Measurements from ENCODE around the gene ZBTB20. TPM values are rescaled to one million over a fixed set of nuclear protein-coding genes. Genes with fewer than 3 reads are reported as not detected.

ZBTB20 gene
- total RNA-seq, 1 donor from 2014 or later, result 15.5 TPM

GRCh38 chr3:114362815-114363214, 784.3 kb downstream of the ZBTB20 start:
- Mint-ChIP-seq H3K27me3 (ENCODE audit: low read depth) (no peaks in the 10 kb centered on the region), H3K4me1 (ENCODE audit: low read depth) (peaks cover 37% of the 10 kb centered on the region), H3K4me3 (ENCODE audit: unreplicated experiment) (no peak overlapping the region), H3K9me3 (ENCODE audit: low read depth) (no peaks in the 10 kb centered on the region), H3K36me3 (ENCODE audit: low read depth) (no peaks in the 10 kb centered on the region), H3K27ac (ENCODE audit: unreplicated experiment) (no peak overlapping the region)
- peak; percentile 86 for TF ChIP-seq CTCF (IDR thresholded peaks at IDR 0.05)
- no peak for DNase-seq (ENCODE audit: low spot score)

DNA sequence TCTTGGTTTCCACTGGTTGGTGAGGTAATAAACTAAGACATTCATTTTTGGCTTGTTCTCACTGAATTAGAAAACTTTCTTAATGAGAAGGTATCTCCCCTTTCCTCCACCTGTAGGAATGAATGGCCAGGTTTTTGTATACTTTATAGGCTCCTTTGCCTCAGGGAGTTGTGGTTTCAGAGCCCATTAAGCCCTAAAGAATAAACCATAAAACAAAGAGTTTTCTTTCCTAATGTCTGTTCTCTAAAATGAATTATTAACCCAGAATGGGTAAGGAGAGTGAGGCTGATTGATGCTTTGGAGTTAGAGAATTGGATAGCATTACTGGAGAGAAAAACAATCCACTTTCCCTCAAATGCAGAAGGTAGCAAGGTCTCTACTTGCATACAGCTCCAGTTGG, 785.7 kb downstream of the ZBTB20 start:
- Mint-ChIP-seq H3K27me3 (ENCODE audit: low read depth) (no peaks in the 10 kb centered on the region), H3K36me3 (ENCODE audit: low read depth) (no peaks in the 10 kb centered on the region), H3K4me1 (ENCODE audit: low read depth) (peaks cover 28% of the 10 kb centered on the region), H3K27ac (ENCODE audit: unreplicated experiment) (no peak overlapping the region), H3K4me3 (ENCODE audit: unreplicated experiment) (no peak overlapping the region), H3K9me3 (ENCODE audit: low read depth) (no peaks in the 10 kb centered on the region)
- no peak for TF ChIP-seq CTCF (IDR thresholded peaks at IDR 0.05)
- no peak for DNase-seq (ENCODE audit: low spot score)

DNA sequence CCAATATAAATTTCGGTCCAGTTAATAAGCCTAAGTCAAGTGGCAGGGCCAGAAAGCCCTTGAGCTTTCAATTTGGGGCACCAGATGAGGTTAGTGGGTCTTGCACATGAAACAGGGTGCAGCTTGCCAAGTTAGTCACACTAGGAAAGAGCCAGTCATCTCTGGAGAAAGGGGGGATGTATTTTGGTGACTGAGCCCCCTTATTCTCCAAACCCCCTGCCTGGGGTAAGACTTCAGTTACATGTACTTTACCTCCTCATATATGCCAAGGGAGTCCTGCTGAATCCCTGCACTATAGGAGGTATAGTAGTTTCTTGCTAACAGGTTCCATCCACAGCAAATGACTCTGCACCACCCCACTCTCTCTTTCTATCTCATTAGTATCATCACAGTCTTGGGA, 790.6 kb downstream of the ZBTB20 start:
- no peak for TF ChIP-seq CTCF (IDR thresholded peaks at IDR 0.05)
- no peak for DNase-seq (ENCODE audit: low spot score)
- Mint-ChIP-seq H3K27ac (ENCODE audit: unreplicated experiment) (no peak overlapping the region), H3K4me3 (ENCODE audit: unreplicated experiment) (no peak overlapping the region), H3K27me3 (ENCODE audit: low read depth) (no peaks in the 10 kb centered on the region), H3K36me3 (ENCODE audit: low read depth) (peaks cover 2% of the 10 kb centered on the region), H3K4me1 (ENCODE audit: low read depth) (no peaks in the 10 kb centered on the region), H3K9me3 (ENCODE audit: low read depth) (no peaks in the 10 kb centered on the region)

DNA sequence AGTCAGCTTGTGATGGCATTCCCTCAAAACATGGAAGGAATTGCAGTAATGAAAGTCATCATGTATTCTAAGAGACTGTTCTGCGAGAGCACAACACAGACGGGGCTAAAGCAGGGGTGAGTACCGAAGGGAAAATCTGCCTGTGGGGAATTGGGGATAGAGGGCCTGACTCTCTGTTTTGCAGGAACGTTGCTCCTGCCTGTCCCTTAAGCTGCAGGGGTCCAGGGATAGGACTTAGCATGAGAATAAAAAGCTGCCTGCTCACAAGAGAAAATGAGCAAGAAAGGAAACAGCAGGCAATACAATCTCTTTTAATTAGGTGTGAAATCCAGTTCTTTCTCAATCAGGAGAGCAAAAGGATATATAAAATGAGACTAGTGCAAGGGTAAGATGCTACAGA, 791.0 kb downstream of the ZBTB20 start:
- TF ChIP-seq CTCF (IDR thresholded peaks at IDR 0.05), result no peak
- no peak for DNase-seq (ENCODE audit: low spot score)
- H3K27me3 Mint-ChIP-seq (ENCODE audit: low read depth), result no peaks in the 10 kb centered on the region
- H3K4me3 Mint-ChIP-seq (ENCODE audit: unreplicated experiment), result no peak overlapping the region
- no peaks in the 10 kb centered on the region for H3K4me1 Mint-ChIP-seq (ENCODE audit: low read depth)
- H3K9me3 Mint-ChIP-seq (ENCODE audit: low read depth), result no peaks in the 10 kb centered on the region
- no peak overlapping the region for H3K27ac Mint-ChIP-seq (ENCODE audit: unreplicated experiment)
- peaks cover 6% of the 10 kb centered on the region for H3K36me3 Mint-ChIP-seq (ENCODE audit: low read depth)

GRCh38 chr3:114355653-114356052, 791.4 kb downstream of the ZBTB20 start:
- H3K9me3 Mint-ChIP-seq (ENCODE audit: low read depth), result no peaks in the 10 kb centered on the region
- no peak for TF ChIP-seq CTCF (IDR thresholded peaks at IDR 0.05)
- peaks cover 9% of the 10 kb centered on the region for H3K36me3 Mint-ChIP-seq (ENCODE audit: low read depth)
- no peak overlapping the region for H3K27ac Mint-ChIP-seq (ENCODE audit: unreplicated experiment)
- H3K4me1 Mint-ChIP-seq (ENCODE audit: low read depth), result no peaks in the 10 kb centered on the region
- no peaks in the 10 kb centered on the region for H3K27me3 Mint-ChIP-seq (ENCODE audit: low read depth)
- no peak for DNase-seq (ENCODE audit: low spot score)
- no peak overlapping the region for H3K4me3 Mint-ChIP-seq (ENCODE audit: unreplicated experiment)
